Measurements from ENCODE around the gene ADI1.

The ADI1 gene

GRCh38 chr2:3479430-3480320 is 39.7 kb downstream of the ADI1 start:
- DNase-seq = no peak

GRCh38 chr2:3478846-3479385 is 40.4 kb downstream of the ADI1 start:
- no peak for DNase-seq

GRCh38 chr2:3476985-3477327 is 42.4 kb downstream of the ADI1 start:
- no peak for DNase-seq

- DNase-seq = no peak
Measured at GRCh38 chr2:3476321-3476984, 42.9 kb downstream of the ADI1 start.

GRCh38 chr2:3475771-3476170 is 43.6 kb downstream of the ADI1 start:
- no peak for DNase-seq

GRCh38 chr2:3472966-3473365 is 46.4 kb downstream of the ADI1 start:
- no peak for DNase-seq

GRCh38 chr2:3472296-3472695 is 47.0 kb downstream of the ADI1 start:
- DNase-seq = no peak

GRCh38 chr2:3470856-3471737 is 48.2 kb downstream of the ADI1 start:
- no peak for DNase-seq

- no peak for DNase-seq
Measured at GRCh38 chr2:3470166-3470651, 49.1 kb downstream of the ADI1 start.

GRCh38 chr2:3469486-3469885 is 49.8 kb downstream of the ADI1 start:
- no peak for DNase-seq

GRCh38 chr2:3468296-3468988 is 50.9 kb downstream of the ADI1 start:
- no peak for DNase-seq

- DNase-seq = no peak
Measured at GRCh38 chr2:3467654-3468053, 51.7 kb downstream of the ADI1 start.

GRCh38 chr2:3466966-3467365 is 52.4 kb downstream of the ADI1 start:
- no peak for DNase-seq

- DNase-seq = no peak
Measured at GRCh38 chr2:3466482-3466863, 52.9 kb downstream of the ADI1 start.

- DNase-seq = no peak
Measured at GRCh38 chr2:3465844-3466481, 53.4 kb downstream of the ADI1 start.

- DNase-seq = no peak
Measured at GRCh38 chr2:3465328-3465727, 54.0 kb downstream of the ADI1 start.

- DNase-seq = no peak
Measured at GRCh38 chr2:3464401-3465005, 54.8 kb downstream of the ADI1 start.

- no peak for DNase-seq
Measured at GRCh38 chr2:3463944-3464343, 55.4 kb downstream of the ADI1 start.

- no peak for DNase-seq
Measured at GRCh38 chr2:3463186-3463835, 56.0 kb downstream of the ADI1 start.

- no peak for DNase-seq
Measured at GRCh38 chr2:3462493-3463104, 56.7 kb downstream of the ADI1 start.
